OCI-LY1 (cell line): ENCODE measurements around the gene CLCN6.

ENCODE experiments used
- H2AFZ ChIP-seq: fragments of 200-600 bp; sonication (generic), shearing (Covaris generic); 2 replicates; pipeline ENCODE4 v1.6.0; 2014; ENCODE audit warnings: antibody characterized with exemption, mild to moderate bottlenecking, low read length
- H3F3A ChIP-seq: fragments of 200-600 bp; sonication (generic), shearing (Covaris generic); 2 replicates; pipeline ENCODE4 v1.6.0; 2014; ENCODE audit warnings: mild to moderate bottlenecking, antibody characterized with exemption, low read length, moderate library complexity; ENCODE audit not compliant: insufficient read depth
- H3K27ac ChIP-seq: fragments of 200-600 bp; sonication (generic); 2 replicates; pipeline ENCODE4 v1.5.1; 2014; ENCODE audit warnings: low read length, mixed run types, mild to moderate bottlenecking, low read depth; ENCODE audit not compliant: poor library complexity, severe bottlenecking
- H3K27me3 ChIP-seq: fragments of 200-600 bp; sonication (generic); 2 replicates; pipeline ENCODE4 v1.6.0; 2014; ENCODE audit warnings: antibody characterized with exemption, mild to moderate bottlenecking, low read length, moderate library complexity; ENCODE audit not compliant: insufficient read depth
- H3K36me3 ChIP-seq: fragments of 200-600 bp; sonication (generic); 2 replicates; pipeline ENCODE4 v1.6.1; 2014; ENCODE audit warnings: mild to moderate bottlenecking, antibody characterized with exemption, low read length, moderate library complexity, mixed read lengths; ENCODE audit not compliant: insufficient read depth
- H3K4me1 ChIP-seq: fragments of 200-600 bp; sonication (generic); 2 replicates; pipeline ENCODE4 v1.5.1; 2014; ENCODE audit warnings: mild to moderate bottlenecking, low read length, moderate library complexity; ENCODE audit not compliant: insufficient read depth, severe bottlenecking
- H3K4me2 ChIP-seq: fragments of 200-600 bp; sonication (generic), shearing (Covaris generic); 2 replicates; pipeline ENCODE4 v1.6.1; 2014; ENCODE audit warnings: low read length
- H3K4me3 ChIP-seq: fragments of 200-600 bp; sonication (generic); 2 replicates; pipeline ENCODE4 v1.5.1; 2014; ENCODE audit warnings: low read length, low read depth, mild to moderate bottlenecking, mixed read lengths; ENCODE audit not compliant: poor library complexity, severe bottlenecking
- H3K79me2 ChIP-seq: fragments of 200-600 bp; shearing (Covaris generic); 2 replicates; pipeline ENCODE4 v1.6.1; 2016; ENCODE audit warnings: mixed run types, low read length, mixed read lengths; ENCODE audit not compliant: insufficient read depth
- H3K9ac ChIP-seq: fragments of 200-600 bp; sonication (generic), shearing (Covaris generic); 2 replicates; pipeline ENCODE4 v1.6.1; 2014; ENCODE audit warnings: mild to moderate bottlenecking, low read length, mixed read lengths
- H3K9me2 ChIP-seq: fragments of 200-600 bp; sonication (generic), shearing (Covaris generic); 2 replicates; pipeline ENCODE4 v1.6.1; 2014; ENCODE audit warnings: low read depth, mild to moderate bottlenecking, low read length, mixed read lengths
- H3K9me3 ChIP-seq: fragments of 200-600 bp; shearing (Covaris generic); 2 replicates; pipeline ENCODE4 v1.6.1; 2014; ENCODE audit warnings: low read length, mixed read lengths
- H4K20me1 ChIP-seq: fragments of 200-600 bp; sonication (generic), shearing (Covaris generic); 2 replicates; pipeline ENCODE4 v1.6.0; 2016; ENCODE audit warnings: mild to moderate bottlenecking, low read length; ENCODE audit not compliant: insufficient read depth
- CTCF ChIP-seq: fragments of 200-600 bp; sonication (generic), shearing (Covaris generic); IDR thresholded peaks from 2 replicates; pipeline ENCODE4 v1.5.1; 2017; ENCODE audit warnings: mild to moderate bottlenecking, antibody characterized with exemption, low read length, moderate library complexity, mixed read lengths
- EZH2 ChIP-seq: fragments of 200-600 bp; sonication (generic), shearing (Covaris generic); IDR thresholded peaks from 2 replicates; pipeline ENCODE4 v1.8.0; 2017; ENCODE audit warnings: borderline replicate concordance, mixed run types, mild to moderate bottlenecking, antibody characterized with exemption, low read length, moderate library complexity, mixed read lengths

Gene CLCN6

DNA sequence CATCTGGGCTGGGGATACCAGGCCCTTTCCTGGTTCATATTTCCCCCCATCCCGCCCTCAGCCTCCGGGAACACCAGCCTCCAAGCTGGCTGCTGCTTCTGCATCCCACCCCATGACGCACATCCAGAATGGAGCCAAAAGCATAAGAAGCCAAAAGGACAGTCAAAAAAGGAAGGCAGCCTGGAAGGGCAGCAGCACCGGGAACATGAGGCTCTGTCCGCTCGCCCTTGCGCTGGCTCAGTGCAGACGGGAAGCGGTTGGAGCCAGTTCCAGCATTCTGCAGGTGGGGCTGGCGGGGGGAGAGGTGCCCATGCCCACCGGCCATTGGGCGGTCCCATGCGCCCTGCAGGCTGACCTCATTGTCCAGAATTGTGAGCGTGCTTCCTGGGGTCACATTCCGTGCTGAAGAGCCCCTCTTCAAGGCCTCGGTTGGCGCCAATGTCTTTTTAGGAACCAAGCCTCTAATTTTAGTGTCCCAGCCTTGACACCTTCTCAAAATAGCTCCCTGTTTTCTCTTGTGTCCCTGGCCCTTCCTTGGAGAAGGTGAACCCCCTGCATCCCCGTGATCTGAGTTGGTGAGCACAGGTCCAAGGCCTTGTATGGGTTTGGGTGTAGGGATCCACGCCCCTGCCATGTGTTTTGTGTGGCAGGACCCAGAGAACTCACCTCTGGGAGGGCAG lies 81.1 kb downstream of the CLCN6 start:
- Histone ChIP-seq H3K79me2 (no peaks in the 10 kb centered on the region), H3K27me3 (peaks cover 13% of the 10 kb centered on the region; the same call in 1 of the 2 replicates), H3K9me2 (no peaks in the 10 kb centered on the region), H3K9me3 (no peaks in the 10 kb centered on the region), H3K4me1 (no peaks in the 10 kb centered on the region), H3F3A (no peaks in the 10 kb centered on the region), H3K4me2 (no peak overlapping the region), H3K36me3 (no peaks in the 10 kb centered on the region), H3K4me3 (no peak overlapping the region), H3K27ac (no peak overlapping the region), H2AFZ (no peak overlapping the region), H3K9ac (no peak overlapping the region), H4K20me1 (no peaks in the 10 kb centered on the region)
- TF ChIP-seq CTCF (no peak), EZH2 (no peak)

GRCh38 chr1:11887666-11888007 lies 81.6 kb downstream of the CLCN6 start:
- no peaks in the 10 kb centered on the region for H3K9me3 ChIP-seq
- no peak overlapping the region for H3K4me2 ChIP-seq
- H3K4me1 ChIP-seq: no peaks in the 10 kb centered on the region
- no peaks in the 10 kb centered on the region for H3K9me2 ChIP-seq
- TF ChIP-seq EZH2: no peak
- no peak for TF ChIP-seq CTCF
- H4K20me1 ChIP-seq: no peaks in the 10 kb centered on the region
- H2AFZ ChIP-seq: no peak overlapping the region
- no peak overlapping the region for H3K27ac ChIP-seq
- peaks cover 10% of the 10 kb centered on the region; the same call in 1 of the 2 replicates for H3K27me3 ChIP-seq
- H3F3A ChIP-seq: no peaks in the 10 kb centered on the region
- no peak overlapping the region for H3K4me3 ChIP-seq
- H3K79me2 ChIP-seq: no peaks in the 10 kb centered on the region
- H3K9ac ChIP-seq: no peak overlapping the region
- no peaks in the 10 kb centered on the region for H3K36me3 ChIP-seq

- no peaks in the 10 kb centered on the region for H3K9me2 ChIP-seq
- TF ChIP-seq CTCF (no peak), EZH2 (no peak)
- H3K79me2 ChIP-seq: no peaks in the 10 kb centered on the region
These were observed 82.3 kb downstream of the CLCN6 start for GRCh38 chr1:11888206-11888876.

More at GRCh38 chr1:11888206-11888876, 82.3 kb downstream of the CLCN6 start:
- H3K9ac ChIP-seq: no peak overlapping the region
- H3K4me1 ChIP-seq: no peaks in the 10 kb centered on the region
- H3K9me3 ChIP-seq: no peaks in the 10 kb centered on the region
- H3F3A ChIP-seq: no peaks in the 10 kb centered on the region
- H4K20me1 ChIP-seq: no peaks in the 10 kb centered on the region
- no peak overlapping the region for H3K27ac ChIP-seq
- no peak overlapping the region for H3K4me2 ChIP-seq
- H3K4me3 ChIP-seq: no peak overlapping the region
- peaks cover 4% of the 10 kb centered on the region; the same call in 1 of the 2 replicates for H3K27me3 ChIP-seq
- H3K36me3 ChIP-seq: no peaks in the 10 kb centered on the region
- H2AFZ ChIP-seq: no peak overlapping the region
